GM12891 (cell line): Measurements from ENCODE around the gene CERS6.

ENCODE experiments used
- PAX5 ChIP-seq: IDR thresholded peaks from 2 replicates; pipeline ENCODE4 v1.6.1; 2011; ENCODE audit warnings: low read length, moderate library complexity, mild to moderate bottlenecking; ENCODE audit not compliant: insufficient read depth, severe bottlenecking
- POLR2A ChIP-seq: IDR thresholded peaks from 2 replicates; pipeline ENCODE4 v1.6.1; 2011; ENCODE audit warnings: low read depth, low read length, control low read depth
- POLR2AphosphoS5 ChIP-seq: IDR thresholded peaks from 2 replicates; pipeline ENCODE4 v1.6.1; 2011; ENCODE audit warnings: low read depth, low read length, control low read depth
- POU2F2 ChIP-seq: IDR thresholded peaks from 2 replicates; pipeline ENCODE4 v1.6.1; 2011; ENCODE audit warnings: low read depth, mild to moderate bottlenecking, control low read depth, low read length, moderate library complexity
- SPI1 ChIP-seq: IDR thresholded peaks from 2 replicates; pipeline ENCODE4 v1.6.1; 2011; ENCODE audit warnings: low read depth, low read length, control low read depth
- TAF1 ChIP-seq: IDR thresholded peaks from 2 replicates; pipeline ENCODE4 v1.6.1; 2011; ENCODE audit warnings: low read depth, low read length, control low read depth

DNA sequence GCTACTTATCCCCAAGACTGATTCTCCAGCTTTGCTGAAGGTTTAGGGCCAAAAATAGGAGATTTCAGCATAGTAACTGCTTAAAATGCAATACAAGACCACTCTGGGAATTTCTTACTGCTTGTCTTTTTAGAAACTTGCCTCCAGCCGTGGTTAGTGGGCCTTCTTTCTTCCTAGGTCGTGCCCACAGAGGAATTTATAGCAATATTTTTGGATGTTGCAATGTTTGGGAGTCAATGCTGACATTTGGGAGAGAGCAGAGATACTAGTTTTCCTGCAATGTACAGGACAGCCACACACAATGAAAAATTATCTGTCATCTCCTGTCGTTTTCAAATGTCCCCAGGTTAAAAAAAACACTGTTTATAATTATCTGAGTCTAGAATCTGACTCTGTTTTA lies 25.6 kb upstream of the CERS6 start:
- TF ChIP-seq POLR2AphosphoS5: no peak
- TF ChIP-seq POLR2A: no peak
- TF ChIP-seq TAF1: no peak
- TF ChIP-seq POU2F2: no peak
- no peak for TF ChIP-seq PAX5
- TF ChIP-seq SPI1: no peak
